Occipital lobe (tissue), 2 donors: ENCODE data around the gene DLX6. TPM values are rescaled to one million over a fixed set of nuclear protein-coding genes. Genes with fewer than 3 reads are reported as not detected.
A peak's percentile ranks its signal among the peaks of the same experiment; 100 is the strongest.

Source experiments
- DNase-seq: peaks from one replicate; lab custom pipeline; 2025; lab: John Stamatoyannopoulos, UW
- total RNA-seq: library from RNA; depleted of rRNA; stranded (reverse); fragments of >200 nt; gene quantifications from one replicate; pipeline ENCODE4 v1.2.3, GENCODE V29; 2014

Gene DLX6
- total RNA-seq: 0.62 TPM

DNA sequence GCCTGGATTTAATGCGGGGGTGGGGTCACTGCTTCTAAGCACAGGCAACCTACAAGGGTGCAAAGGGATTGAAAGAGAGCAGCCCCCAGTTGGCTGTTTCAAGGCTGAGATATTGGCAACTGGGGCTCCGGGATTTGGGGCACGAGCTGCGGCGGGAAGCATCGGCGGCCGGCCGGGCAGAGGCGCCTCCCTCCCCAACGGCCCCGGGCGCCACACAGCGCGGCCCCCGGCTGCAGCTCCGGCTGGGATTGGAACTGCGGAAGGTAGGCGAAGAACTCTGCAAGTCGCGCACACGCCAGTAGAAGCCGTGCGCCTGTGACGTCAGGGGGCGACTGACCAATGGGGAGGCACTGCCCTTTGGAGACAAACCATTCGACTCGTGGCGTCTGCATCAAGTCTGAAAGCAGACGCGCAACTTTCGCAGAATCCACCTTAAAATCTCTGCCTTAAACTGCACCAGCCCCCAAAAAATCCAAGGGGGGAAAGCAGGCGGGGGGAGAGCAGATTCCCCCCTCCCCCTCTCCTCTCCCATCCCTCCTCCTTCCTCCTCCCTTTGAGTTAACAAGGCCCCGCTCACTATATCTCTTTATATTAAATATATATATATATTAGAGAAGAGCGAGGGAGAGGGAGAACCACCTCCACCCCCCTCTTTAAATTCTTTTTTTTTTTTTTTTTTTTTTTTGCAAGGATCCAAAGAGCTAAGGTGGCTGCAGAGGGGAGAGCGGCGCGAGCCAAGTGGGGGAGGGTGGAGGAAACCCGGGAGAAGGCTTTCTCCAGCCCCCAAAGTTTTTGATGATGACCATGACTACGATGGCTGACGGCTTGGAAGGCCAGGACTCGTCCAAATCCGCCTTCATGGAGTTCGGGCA is at the start of gene DLX6:
Gene DLX6 (plus strand): TSS at position 371 of the 872 bp plus-strand sequence. CDS start 425 bp downstream, at position 796.
- DNase-seq: peak; percentile 37

DNA sequence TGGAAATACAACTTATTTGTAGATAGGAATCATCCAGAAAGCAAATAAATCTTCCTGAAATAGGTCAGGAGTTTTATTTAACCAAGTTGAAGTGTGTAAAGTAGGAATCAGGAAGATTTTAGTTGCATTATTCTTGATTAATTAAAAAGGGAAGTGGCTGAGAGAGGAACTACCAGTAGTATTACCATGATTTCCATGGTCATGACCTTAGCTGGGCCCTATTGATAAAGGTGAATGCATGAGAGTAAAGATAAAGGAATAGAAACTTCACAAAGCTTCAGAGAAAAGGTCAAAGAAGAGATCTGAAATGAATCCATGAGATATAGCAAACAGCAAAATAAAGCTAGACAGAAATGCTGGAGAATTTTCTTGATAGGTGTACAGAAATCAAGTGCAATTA is 46.2 kb upstream of the DLX6 start:
- DNase-seq: no peak

DNA sequence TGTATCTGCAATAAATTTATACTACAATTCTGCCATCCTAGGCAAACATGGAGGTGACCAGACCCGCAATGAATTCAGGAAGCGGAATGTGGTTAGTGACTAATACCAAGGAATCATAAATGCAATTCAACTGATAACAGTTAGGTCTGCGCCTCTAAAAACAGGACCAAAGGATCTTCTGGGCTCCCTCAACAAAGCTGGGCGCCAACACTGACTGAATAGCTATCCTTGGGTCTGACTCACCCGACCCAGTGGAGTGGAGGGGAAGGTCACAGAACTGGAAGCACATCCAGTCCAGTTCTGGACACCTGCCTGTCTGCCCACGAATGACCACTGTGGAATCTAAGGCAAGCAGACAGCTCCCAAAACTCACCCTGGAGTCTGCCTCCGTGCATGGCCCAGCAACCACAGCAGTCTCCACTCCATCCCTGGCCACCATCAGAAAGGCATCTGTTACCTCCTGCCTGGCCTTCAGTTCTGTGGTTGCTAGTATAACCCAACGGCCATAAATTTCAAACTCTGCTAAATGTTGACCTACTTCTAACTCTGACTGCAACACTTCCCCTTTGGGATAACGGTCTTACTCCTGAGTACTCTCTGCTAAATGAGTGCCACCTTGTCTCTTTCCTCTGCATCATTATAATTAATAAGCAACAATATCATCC is 43.0 kb upstream of the DLX6 start:
- no peak for DNase-seq

DNA sequence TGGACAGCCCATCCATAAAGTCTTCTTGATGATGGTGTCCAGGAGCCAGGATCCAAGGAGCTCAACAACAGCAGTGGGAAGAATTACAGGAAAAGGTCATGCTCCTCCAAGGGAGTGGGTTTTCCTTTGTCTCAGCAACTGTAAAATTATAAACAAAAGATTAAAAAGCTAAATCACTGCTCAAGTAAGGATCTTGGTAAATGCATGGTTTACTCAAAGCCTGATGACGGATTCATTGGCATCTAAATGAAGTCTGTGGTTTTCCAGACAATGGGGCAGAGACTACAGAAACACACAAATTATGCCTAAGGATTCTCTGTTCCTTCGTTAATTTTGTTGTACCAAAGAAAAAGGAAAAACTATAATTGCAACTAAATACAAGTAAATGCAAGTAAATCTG is 36.4 kb upstream of the DLX6 start:
- no peak for DNase-seq

DNA sequence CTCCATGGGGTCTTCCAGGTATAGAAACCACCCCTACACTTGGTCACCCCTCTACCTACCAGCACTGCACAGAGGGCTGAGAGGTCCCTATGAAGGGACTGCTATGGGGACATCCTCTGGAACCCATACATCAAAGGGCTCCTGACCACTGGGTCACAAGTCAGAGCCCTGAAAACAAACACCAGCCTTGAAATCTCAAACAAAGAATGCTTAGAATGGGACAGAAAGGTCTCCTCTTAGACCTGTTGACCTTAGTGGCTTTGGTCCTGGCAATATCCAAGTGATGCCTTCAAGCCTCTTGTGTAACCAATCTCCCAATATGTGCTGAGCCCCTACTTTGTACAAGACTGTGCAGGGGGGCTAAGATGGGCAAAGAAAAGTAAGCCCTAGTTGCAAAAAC is 34.6 kb upstream of the DLX6 start:
- DNase-seq: no peak

DNA sequence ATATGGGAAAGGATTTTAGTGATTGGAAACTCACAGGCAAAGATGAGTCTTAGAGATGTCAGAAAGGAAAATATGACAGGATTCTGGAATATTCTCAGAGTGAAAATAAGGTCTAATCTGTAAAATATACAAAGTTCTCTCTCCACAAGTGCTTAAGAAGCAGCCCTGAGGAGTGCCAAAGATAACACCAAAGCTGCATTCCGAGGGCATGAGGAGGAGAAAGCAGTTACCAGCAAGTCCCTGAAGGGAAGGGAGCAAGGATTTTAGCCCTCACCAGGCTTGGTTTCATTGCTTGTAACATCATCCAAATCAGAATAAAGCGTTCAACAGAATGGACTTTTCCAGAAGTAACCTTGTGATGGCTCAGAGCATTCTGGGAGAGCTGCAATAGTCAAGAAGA is 31.4 kb upstream of the DLX6 start:
- DNase-seq: no peak

DNA sequence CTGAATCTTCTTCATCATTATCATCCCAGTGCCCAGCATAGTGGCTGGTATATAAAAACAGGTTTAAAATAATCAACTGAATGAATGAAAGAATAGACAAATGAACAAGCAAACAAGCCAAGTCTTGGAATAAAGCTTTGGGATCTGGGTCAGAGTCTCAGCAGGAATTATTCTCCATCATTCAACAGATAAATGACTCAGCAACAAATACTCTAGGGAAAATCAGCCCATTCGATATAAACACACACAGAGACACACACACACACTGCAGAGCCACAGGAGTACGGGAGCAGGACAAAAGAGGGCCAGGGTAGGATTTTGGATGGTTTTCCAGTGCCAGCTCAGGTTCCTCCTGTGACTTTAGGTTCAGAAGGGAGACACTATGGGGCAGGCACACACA is 29.2 kb upstream of the DLX6 start:
- DNase-seq: no peak

DNA sequence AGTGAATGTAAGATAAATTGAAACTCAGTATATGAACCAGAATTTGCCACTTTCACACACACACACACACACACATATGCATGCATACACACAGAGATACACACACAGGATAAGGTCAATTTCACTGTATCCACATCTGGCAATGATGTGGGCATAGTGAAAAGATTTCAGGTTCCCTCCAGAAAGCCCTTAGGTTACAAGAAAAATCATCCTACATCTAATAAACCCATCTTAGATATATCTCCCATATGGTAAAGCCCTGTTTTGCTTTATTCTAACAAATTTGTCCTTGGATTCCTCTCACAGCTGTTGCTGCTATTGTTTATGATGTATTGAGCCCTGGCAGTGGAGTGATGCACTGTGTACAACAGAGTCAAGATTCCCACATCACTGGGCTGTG is 27.9 kb upstream of the DLX6 start:
- DNase-seq: no peak

DNA sequence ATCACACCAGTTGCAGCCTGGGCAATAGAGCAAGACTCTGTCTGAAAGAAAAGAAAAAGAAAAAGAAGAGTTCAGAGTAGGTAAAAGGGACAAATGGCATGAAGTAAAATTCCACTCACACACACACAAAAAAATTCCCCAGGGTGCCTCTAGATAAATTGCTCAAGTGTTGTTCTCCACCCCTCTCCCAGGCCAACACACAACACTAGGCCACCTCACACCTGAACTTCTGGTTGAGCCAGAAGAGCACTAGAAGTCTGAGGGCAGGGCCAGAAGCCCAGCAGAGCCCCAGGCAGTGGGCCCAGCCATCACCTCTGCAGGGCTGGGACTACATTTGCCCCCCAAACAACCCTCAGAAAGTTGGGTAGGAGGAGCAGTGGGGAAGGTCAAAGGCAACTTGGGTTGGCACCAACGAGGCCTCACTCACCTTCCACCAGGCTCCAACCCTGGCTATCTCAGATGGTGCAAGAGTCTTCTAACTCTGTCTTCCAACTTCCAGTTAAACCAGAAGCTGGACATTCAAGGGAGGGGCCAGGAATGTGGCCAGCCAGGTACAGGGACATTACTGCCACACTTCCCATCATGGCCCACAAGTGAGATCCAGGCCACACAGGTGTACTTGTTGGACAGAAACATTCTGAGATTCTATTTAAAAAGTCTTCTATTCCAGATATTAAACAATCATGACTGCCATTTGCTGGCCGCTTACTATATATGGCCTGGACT is 25.6 kb upstream of the DLX6 start:
- DNase-seq: no peak

DNA sequence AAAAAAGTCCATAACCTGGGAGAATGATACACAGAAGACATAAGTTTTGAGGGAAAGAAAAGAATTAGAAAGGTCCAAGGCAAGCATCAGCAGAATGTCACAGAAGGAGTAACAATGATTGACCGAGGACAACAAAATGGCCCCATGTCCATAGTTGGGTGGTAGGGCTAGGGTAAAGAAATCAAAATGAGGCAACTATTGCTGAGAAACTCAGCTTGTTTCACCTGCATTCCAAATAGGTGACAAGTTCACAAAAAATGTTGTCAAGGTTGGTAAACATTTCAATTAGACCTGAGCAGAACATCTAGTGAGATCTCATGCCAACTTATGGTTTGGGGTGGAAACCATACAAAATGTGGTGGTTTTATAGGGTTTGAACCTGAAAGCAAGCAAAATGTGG is 22.8 kb upstream of the DLX6 start:
- no peak for DNase-seq

DNA sequence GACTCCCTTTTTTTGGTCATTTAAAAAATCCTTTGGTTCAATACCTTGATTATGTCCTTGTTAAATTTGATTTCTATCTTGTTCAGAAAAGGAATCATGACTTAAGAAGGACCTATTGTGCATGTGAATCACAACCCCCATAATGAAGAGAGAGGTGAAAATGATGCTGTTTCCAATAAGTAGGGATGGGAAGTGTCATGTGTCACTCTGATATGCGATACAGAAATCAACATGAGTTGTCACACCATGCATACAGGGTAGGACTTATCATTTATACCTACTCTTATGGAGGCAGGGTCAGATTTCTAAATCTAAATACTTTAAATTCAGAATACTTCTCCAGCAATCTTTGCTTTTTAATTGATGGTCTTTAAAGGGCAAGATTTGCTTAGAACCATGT is 19.4 kb upstream of the DLX6 start:
- DNase-seq: no peak

DNA sequence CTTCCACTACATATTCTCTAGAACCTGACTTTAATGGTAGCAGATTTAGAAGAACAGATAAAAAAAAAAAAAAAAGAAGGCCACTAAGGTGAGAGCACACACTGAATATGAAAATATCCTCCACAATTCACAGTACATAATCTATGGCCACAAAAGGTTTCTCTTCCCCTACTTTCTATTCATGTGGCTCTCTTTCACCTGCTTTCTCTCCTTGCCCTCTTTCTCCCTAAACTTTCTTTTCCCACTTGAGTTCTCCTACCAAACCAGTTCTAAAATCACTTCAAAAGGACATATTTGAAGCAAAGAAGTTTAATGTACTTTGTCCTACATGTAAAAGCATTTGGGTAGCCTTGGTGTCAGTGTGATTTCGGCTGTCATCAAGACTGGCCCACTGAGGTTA is 18.5 kb upstream of the DLX6 start:
- no peak for DNase-seq

DNA sequence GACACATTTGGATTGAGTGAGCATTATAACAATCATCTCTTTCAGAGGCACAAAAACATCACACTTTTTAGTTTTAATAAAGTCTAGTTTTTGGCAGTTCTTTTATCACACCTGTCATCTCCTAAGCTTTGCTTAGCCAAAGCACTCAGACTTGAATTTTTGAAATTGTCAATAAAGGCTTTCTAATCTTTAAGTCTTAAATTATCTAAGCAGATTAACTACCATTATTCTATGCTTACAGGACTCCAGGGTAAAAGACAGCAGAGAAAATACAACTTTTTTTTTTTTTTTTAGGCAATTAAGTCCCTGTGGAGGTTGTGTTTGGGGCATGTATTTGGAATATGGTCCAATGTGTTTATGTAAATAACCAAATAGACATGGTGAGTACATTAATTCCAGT is 17.6 kb upstream of the DLX6 start:
- DNase-seq: no peak

DNA sequence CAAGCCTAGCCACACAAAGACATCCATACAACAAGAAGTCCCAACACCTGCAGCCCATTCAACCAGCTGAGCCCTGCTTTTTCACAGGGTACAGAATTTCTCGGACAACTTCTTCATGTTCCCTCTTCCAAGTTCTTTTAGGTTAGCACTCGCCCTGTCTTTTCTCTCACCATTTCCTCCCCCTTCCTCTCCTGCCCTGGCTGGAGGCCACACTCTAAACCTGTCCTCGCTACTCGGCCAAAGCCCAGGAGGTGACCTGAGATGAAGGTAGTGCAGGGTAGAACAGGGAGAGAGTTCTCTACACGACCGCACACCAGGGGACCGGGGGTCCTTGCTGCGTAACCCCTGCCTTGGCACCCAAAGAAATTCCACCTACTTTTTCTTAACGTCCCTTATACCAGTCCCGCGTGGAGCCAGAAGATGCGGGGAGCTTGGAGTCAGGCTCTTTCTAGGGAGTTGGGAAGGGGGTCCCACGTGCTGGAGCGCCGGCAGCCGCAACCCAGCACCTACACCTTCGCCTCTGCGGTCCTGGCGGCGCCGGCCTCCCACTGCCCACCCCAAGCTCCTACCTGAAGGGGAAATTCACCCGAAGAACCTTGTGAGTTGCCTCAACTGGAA is 16.0 kb upstream of the DLX6 start:
- DNase-seq: no peak

DNA sequence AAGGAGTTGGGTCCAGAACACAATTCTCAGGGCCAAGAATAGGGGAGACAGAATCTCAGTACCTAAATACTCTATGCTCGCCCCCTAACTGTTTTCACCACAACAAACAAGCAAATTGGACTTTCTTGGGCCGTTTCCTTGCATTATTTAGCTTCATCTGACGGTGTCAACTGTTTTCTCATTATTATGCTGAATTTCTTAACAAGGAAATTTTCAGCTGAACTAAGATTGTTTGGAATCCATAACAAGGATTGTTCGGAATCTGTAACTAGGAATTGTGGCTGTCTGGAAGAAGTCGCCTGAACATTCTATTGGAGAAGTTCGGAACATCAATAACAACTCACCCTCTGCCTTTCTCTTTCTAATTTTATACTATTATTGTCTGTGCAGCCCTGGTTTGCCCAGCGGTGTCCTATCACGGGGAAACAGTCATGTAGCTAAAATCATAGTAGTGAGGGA is 15.5 kb upstream of the DLX6 start:
- DNase-seq: no peak

DNA sequence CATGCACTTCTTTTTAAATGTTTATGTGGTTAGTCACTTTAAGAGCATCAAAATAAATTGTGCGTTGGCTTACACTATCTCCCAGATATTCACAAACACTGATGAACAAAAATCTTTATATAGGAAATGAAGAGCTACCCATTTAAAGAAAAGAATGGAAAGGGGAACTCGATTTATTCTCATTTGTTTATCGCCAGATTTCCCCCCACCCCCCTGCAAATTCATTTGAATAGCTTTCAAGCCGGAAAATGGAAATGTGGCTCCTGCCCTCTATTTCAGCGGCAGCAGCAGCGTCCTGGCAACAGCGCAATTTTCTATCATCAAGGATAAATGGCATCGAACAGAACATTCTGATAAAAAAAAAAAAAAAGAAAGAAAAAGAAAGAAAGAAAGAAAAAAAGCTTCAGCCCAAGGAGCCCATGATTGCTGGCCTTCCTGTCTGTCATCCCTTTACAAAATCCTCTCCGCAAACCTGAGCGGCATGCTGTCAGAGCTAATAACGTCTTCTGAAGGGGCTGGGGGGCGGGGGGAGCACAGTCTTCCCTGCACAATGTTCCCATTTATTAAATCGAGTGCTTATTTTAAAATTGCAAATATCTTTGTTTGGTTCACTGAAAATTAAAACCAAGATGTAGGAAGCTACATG is 13.7 kb upstream of the DLX6 start:
- no peak for DNase-seq

DNA sequence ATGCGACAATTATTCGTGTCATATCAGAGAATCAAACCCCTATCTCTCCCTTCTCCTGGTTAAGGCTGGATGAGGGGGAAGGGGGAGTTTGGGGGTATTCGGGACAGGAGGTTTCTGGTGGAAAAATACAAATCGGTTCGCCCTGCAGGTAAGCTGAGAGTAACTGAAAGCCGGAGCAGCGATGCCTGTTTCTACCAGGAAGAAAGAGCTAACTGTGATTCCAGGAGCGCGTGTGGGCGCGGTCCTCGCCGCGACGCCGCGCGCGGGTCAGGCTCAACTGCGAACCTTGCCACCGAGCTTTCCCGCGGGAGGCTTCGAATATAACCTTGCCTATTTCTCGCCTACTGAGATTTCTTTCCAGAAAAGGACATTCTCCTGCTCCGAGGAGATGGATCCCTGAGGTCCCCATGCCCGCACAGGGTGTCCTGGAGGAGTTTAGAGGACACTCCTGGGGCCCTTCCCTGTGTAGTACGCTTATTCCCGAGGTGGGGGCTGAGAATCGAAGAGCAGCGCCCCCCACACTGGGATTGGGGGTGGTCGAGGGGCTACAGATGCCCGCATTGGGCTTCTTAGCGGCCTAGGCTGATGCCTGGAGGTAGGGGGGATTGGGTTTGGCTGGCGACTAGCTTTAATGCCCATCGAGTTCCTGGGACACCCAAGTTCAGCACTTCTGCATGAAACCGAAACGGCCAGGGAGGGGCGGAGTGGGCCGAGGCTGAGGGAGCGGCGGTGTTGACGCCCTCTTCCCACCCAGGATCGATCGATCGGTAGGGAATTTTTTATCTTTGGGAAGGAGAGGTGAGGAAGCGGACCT is 13.0 kb upstream of the DLX6 start:
- no peak for DNase-seq

DNA sequence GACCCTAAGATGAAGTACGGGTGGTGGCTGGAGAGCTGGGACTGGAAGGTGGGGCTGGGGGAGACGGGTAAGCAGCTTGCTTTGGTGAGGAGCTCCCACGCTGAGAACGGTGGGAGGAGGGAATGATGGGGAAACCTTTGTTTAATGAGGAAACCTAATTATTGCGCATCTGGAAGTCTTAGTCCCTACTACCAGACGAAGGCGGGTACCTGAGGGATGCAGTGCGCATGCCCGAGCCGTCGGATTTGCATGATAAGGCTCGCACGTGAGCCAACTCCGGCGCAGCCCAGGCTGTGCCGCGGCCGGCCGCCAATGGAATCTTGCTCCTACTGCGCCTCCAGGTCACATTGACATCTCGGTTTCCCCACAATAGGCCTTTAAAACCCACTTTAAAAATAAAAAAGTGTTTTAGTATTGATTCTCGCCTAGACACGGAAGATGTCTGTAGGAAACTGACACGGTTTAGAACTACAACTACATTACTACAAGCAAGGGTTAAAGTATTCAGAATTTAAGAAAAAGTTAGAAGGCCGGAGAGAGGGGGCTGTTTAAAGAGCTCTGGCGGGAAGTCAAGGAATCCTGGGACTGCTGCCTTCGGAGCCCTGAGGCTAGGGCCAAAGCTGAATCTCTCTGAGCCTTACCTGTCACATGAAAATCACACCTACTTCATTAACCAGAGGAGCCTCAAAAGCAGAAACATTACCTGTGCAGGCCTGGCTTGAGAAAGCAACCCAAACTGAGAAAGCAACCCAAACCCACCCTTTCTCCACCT is 12.1 kb upstream of the DLX6 start:
- no peak for DNase-seq

DNA sequence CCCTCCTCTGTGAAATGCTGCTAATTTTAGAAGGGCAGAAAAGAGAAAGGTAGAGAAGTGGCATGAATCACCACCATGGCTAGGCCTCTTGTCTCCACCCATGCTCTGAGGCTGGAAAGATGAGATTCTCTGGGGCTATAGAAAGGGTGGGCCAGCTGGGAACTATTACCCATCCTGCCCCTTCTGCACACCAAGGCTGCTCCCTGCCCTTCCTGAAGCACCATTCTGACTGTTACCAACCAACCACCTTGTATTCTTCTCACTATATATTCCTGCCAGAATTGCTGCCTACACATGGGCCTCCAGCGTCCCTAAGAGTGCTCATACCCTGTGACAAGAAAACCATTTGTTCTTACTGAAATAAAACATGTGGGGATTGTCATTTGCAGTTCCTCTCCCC is 11.4 kb upstream of the DLX6 start:
- no peak for DNase-seq
